GM12892 (cell line): ENCODE data around the gene EIF2S1.

Experiments used
- POLR2A ChIP-seq: IDR thresholded peaks from 2 replicates; pipeline ENCODE4 v1.6.1; 2011; ENCODE audit warnings: low read depth, low read length, control low read depth
- TAF1 ChIP-seq: IDR thresholded peaks from 2 replicates; pipeline ENCODE4 v1.6.1; 2011; ENCODE audit warnings: low read depth, mild to moderate bottlenecking, control low read depth, low read length, borderline replicate concordance

DNA sequence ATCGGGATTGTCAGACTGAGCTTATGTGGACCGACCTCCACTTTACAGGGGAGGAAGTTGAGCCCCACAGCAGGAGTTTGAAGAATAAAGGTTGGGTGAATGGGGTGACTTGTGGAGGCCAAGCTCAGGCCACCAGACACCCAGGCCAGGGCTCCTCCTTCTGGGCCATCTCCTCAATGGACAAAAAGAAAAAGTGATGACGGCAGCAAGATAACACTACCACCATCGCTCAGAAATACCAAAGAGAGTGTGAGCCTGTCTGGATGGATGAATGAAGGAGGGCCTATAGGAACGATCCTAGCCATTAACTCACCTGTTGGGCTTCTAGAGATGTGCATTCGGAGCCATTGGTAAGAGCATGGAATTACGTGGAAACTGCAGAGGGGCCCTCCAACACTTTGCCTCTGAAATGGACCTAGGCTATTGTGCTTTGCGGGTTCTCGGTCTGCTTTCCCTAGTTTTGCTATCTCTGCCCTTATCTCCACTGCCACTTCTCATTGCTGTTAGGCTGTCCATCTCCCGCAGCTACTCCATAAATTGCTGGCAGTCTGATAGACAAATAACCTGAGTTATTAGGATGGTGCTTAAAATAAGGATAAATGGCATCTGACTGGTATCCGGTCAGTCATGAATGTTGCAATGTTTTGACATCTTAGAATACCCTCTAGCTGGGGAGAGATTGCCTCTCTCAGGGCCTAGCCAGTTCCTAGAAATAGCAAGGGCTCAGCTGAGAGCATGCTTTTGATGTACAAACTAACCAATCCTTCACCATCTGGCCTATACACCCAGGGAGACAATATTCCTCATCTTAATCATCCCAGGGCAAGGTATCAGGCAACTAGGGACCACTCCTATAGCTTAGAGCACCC lies 61.5 kb downstream of the EIF2S1 start:
- TF ChIP-seq TAF1, result no peak
- TF ChIP-seq POLR2A, result no peak
